Heart right ventricle (tissue), 16 donors: ENCODE results near the gene COPZ2. TPM values are rescaled to one million over a fixed set of nuclear protein-coding genes. Genes with fewer than 3 reads are reported as not detected.

Experiments used
- ATAC-seq, 8 donors: fragments of 200-7000 bp; cut with Tn5 transposase; one replicate each; pipeline ENCODE4 v1.9.1; 2020; ENCODE audit warnings: mild to moderate bottlenecking in 8 of 8, moderate library complexity in 8 of 8, moderate number of reproducible peaks in 1 of 8
- DNase-seq, 2 donors: peaks; one replicate each; pipeline ENCODE4 v3.0.0-alpha.2; 2020
- H3K27ac ChIP-seq, 10 donors: fragments of 200-600 bp; sonication (generic) in 2 of 10; one replicate each; pipeline versions ENCODE4 v1.5.0 to v1.8.0; 2020 to 2022; ENCODE audit warnings: mild to moderate bottlenecking in 3 of 10
- H3K27me3 ChIP-seq, 7 donors: fragments of 200-600 bp; one replicate each; pipeline ENCODE4 v1.8.0; 2021 to 2022; ENCODE audit warnings: mild to moderate bottlenecking in 2 of 7
- H3K36me3 ChIP-seq, 9 donors: fragments of 200-600 bp; sonication (generic) in 1 of 9; one replicate each; pipeline versions ENCODE4 v1.5.0 to v1.8.0; 2020 to 2022; ENCODE audit warnings: mild to moderate bottlenecking in 2 of 9
- H3K4me1 ChIP-seq, 9 donors: fragments of 200-600 bp; sonication (generic) in 1 of 9; one replicate each; pipeline versions ENCODE4 v1.5.0 to v1.8.0; 2020 to 2022; ENCODE audit warnings: mild to moderate bottlenecking in 4 of 9
- H3K4me3 ChIP-seq, 10 donors: fragments of 200-600 bp; sonication (generic) in 2 of 10; one replicate each; pipeline versions ENCODE4 v1.5.0 to v1.8.0; 2020 to 2022; ENCODE audit warnings: mild to moderate bottlenecking in 7 of 10, moderate library complexity in 2 of 10
- H3K9me3 ChIP-seq, 11 donors: fragments of 200-600 bp in 10 of 11; sonication (generic) in 2 of 11; one replicate each; pipeline versions ENCODE4 v1.5.0 to v1.8.0; 2013 to 2022; ENCODE audit warnings: mild to moderate bottlenecking in 2 of 11, control low read depth in 1 of 11, moderate library complexity in 1 of 11
- CTCF ChIP-seq, 9 donors: fragments of 200-600 bp; sonication (generic) in 2 of 9; IDR thresholded peaks; one replicate each; pipeline versions ENCODE4 v1.5.0 to v1.8.0; 2021 to 2022; ENCODE audit warnings: antibody characterized with exemption in 9 of 9, mild to moderate bottlenecking in 5 of 9, moderate library complexity in 1 of 9
- WGBS, 2 donors: extraction: QIAGEN DNeasy Blood & Tissue Kit; methylation state at CpG; one replicate each; pipeline ENCODE4 v1.1.7; 2013; ENCODE audit warnings: inconsistent platforms in 1 of 2; 5-methylcytosine and 5-hydroxymethylcytosine counted together
- intact Hi-C, 10 donors: fragments of 100-400 bp; cut with DNase I; formaldehyde crosslinking; loops; one replicate each; pipeline versions ENCODE4 v1.11.1 to v1.14.2; 2022
- polyA plus RNA-seq, 2 donors: library from polyadenylated mRNA; stranded (reverse); fragments of 200-250 nt; gene quantifications; one replicate each; pipeline ENCODE4 v1.2.3, GENCODE V29; 2013
- total RNA-seq, 10 donors: library from RNA; stranded (reverse); fragmentation: NEBNext Ultra II Directional in 3 of 10; extraction: Animal tissue kit (Norgen Biotek cat#: 25700) in 3 of 10; gene quantifications; one replicate each; pipeline versions ENCODE4 v1.2.1 to v1.2.4, GENCODE V29; 2021 to 2023
- donor health status: Arrhythmogenic right ventricular cardiomyopathy.
- donor health status: ischemic (EF 13 %, LVEDD 7.1; RV severe dilation, severe dysfunction).
- donor health status: healthy with polysubstance abuse.
- donor health status: DM: no; HTN: yes; CAD: no.
- donor health status: DM: no; HTN: no; CAD: no.
- donor health status: ischemic (EF 25% LVEDD 6.9; RV normal size, moderate dysfunction).
- donor health status: ischemic (EF 25% LVEDD 5.7; RV mildly dilated, moderate dysfunction).
- donor health status: healthy.
- donor health status: DM: yes; HTN: yes; CAD: no.
- donor health status: Ischemic cardiomyopathy.
- donor health status: ischemic (EF 35%, LVEDD 5.7; RV mildly dilated, moderate dysfunction).
- donor health status: nonischemic (EF 11% LVEDD 7.7; RV severe dilation, severe dysfunction).
- donor health status: DM: yes; HTN: yes; CAD: no.
- donor health status: PGD.
- donor health status: ischemic (EF 29% LVEDD 5.4; RV normal size, mild dysfunction).
- donor health status: nonischemic (EF 23%, LVEDD 6.1; RV moderate dilation, normal function).

Gene COPZ2
- total and polyA plus RNA-seq, 12 donors, result 17.5 to 67.3 (median 59.1) TPM

DNA sequence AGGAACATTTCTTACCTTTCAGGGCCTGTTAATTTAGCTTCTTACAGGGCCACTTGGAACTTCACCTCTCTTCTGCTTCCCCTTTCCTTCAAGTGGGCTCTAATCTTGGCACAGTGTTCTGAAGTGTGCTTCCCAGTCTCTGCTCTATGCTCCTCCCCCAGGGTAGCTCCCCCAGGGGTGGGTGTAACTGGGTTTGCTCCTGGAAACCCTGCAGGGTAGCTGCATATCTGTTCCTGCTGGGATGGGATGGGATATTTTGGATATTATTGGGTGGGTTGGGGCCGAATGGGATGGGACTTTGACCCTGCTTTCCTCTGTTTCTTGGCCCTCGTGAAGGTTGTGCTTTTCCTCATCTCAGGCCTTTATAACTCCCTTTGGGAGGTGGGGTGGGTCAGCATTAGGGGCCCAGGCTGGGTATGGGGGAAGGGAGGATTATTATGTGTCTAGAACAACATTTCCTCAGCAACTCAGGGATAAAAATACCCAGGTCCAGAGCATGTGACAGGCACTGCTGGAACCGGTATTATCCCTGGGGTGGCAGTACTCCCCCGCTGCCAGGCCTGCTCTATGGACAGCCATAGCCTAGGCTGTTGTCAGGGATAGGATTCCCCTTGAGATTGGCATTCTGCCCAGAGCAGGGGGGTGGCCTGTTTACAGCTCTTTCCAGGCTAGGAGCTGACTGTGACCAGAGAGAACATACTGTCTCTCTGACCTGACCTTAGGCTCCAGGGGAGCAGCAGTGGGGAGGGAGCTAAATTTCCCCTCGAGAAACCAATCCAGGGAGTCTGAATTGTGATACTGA, 15.6 kb upstream of the COPZ2 start:
- peak; percentile 82 to 91 for DNase-seq
- H3K4me3 ChIP-seq, result peak overlapping the region; percentile 22 to 89 (median 68)
- H3K27me3 ChIP-seq, result no peaks in the 10 kb centered on the region
- H3K9me3 ChIP-seq, result no peaks in the 10 kb centered on the region
- H3K36me3 ChIP-seq, result peaks cover 0 to 74% (median 36%) of the 10 kb centered on the region in 9 donors
- 9 to 10% methylated on average over 5 of the region's 5 CpGs for WGBS, 2 donors
- peak overlapping the region; percentile 92 to 99 (median 98) for H3K27ac ChIP-seq
- peaks cover 47 to 91% (median 77%) of the 10 kb centered on the region in 9 donors for H3K4me1 ChIP-seq
- ATAC-seq, result peak; percentile 22 to 78 (median 60)
- TF ChIP-seq CTCF (IDR thresholded peaks at IDR 0.05), result peak in 2 of 9 donors; percentile 19 to 32
- intact Hi-C loops, result loop anchor here in 2 of 10 donors (2.0 kb wide), 2 partner anchors 22 to 54 kb away; partner anchors contain the start of gene SNX11 (in 1 of the 2)

GRCh38 chr17:48051706-48052486, 14.3 kb upstream of the COPZ2 start:
- Histone ChIP-seq H3K27ac (peak overlapping the region; percentile 92 to 99 (median 98)), H3K36me3 (peaks cover 0 to 61% (median 23%) of the 10 kb centered on the region in 9 donors), H3K27me3 (no peaks in the 10 kb centered on the region), H3K4me3 (peak overlapping the region; percentile 27 to 89 (median 84)), H3K4me1 (peaks cover 45 to 84% (median 76%) of the 10 kb centered on the region in 9 donors), H3K9me3 (no peaks in the 10 kb centered on the region)
- TF ChIP-seq CTCF (IDR thresholded peaks at IDR 0.05), result peak in 4 of 9 donors; percentile 14 to 48 (median 38)
- ATAC-seq (peak in 7 of 8 donors; percentile 3 to 36 (median 13)), DNase-seq (peak; percentile 55 to 92)
- intact Hi-C loops, result loop anchor here in 2 of 10 donors (2.0 kb wide), 2 partner anchors 23 to 55 kb away; partner anchors contain the start of gene SNX11 (in 1 of the 2)
- 17 to 21% methylated on average over 5 of the region's 5 CpGs for WGBS, 2 donors

GRCh38 chr17:48051283-48051682, 13.7 kb upstream of the COPZ2 start:
- no peak for ATAC-seq
- Histone ChIP-seq H3K4me3 (peak overlapping the region; percentile 27 to 89 (median 84)), H3K36me3 (peaks cover 0 to 55% (median 17%) of the 10 kb centered on the region in 9 donors), H3K27ac (peak overlapping the region; percentile 87 to 99 (median 98)), H3K9me3 (no peaks in the 10 kb centered on the region), H3K4me1 (peaks cover 41 to 85% (median 80%) of the 10 kb centered on the region in 9 donors), H3K27me3 (no peaks in the 10 kb centered on the region)
- WGBS, 2 donors, result 44 to 54% methylated on average over 10 of the region's 10 CpGs
- no peak for TF ChIP-seq CTCF (IDR thresholded peaks at IDR 0.05)
- intact Hi-C loops, result no loop called here
- DNase-seq, result peak in 1 of 2 donors; percentile 32
